A673 (cell line): ENCODE data around the gene DPCD.

Experiments used
- EZH2 ChIP-seq: fragments of 200-600 bp; sonication (generic); IDR thresholded peaks from 2 replicates; pipeline ENCODE4 v1.6.1; 2017; ENCODE audit warnings: borderline replicate concordance, low read depth, mild to moderate bottlenecking, mixed read lengths, antibody characterized with exemption, low read length; ENCODE audit not compliant: poor library complexity, severe bottlenecking
- TF ChIP-seq, protein P1 (sequence below): fragments of 300-800, 200-600 bp; sonication (generic); conservative IDR thresholded peaks from 2 replicates; pipeline ENCODE4 v1.5.1; 2017; ENCODE audit warnings: low read depth, mild to moderate bottlenecking, antibody characterized with exemption, low read length, moderate library complexity, mixed read lengths

DNA sequence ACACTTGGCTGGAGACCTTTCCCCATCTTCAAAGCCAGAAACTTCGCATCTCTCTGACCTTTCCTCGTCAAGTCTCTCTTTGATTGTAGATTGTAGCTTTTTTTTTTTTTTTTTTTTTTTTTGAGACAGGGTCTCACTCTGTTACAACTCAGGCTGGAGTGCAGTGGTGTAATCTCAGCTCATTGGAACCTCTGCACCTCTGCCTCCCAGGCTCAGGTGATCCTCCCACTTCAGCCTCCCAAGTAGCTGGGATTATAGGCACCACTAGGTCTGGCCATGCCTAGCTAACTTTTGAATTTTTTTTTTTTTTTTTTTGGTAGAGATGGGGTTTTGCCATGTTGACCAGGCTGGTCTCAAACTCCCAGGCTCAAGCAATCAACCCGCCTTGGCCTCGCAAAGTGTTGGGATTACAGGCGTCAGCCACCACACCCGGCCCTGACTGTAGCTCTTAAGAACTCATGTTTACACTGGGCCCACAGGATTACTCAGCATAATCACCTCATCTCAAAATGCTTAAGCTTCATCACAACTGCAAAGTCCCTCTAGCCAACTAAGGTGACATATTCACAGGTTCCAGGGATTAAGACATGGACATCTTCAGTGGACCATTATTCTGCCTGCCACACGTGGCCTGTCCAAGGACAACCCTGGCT, 11.8 kb upstream of the DPCD start:
- TF ChIP-seq, protein P1, sequence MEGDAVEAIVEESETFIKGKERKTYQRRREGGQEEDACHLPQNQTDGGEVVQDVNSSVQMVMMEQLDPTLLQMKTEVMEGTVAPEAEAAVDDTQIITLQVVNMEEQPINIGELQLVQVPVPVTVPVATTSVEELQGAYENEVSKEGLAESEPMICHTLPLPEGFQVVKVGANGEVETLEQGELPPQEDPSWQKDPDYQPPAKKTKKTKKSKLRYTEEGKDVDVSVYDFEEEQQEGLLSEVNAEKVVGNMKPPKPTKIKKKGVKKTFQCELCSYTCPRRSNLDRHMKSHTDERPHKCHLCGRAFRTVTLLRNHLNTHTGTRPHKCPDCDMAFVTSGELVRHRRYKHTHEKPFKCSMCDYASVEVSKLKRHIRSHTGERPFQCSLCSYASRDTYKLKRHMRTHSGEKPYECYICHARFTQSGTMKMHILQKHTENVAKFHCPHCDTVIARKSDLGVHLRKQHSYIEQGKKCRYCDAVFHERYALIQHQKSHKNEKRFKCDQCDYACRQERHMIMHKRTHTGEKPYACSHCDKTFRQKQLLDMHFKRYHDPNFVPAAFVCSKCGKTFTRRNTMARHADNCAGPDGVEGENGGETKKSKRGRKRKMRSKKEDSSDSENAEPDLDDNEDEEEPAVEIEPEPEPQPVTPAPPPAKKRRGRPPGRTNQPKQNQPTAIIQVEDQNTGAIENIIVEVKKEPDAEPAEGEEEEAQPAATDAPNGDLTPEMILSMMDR: no peak
- no peak for TF ChIP-seq EZH2
